Memory B cell (primary cell): ENCODE results near the gene NTM.

Experiments used
- ATAC-seq: fragments of 150-1000 bp; cut with Tn5 transposase; 2 replicates; pipeline ENCODE4 v1.10.0; 2021; ENCODE audit warnings: low read depth, mild to moderate bottlenecking, moderate library complexity
- DNase-seq, 2 donors: peaks; one replicate each; pipeline ENCODE4 v3.0.0; 2022; ENCODE audit warnings: low spot score in 2 of 2
- H3K27ac Mint-ChIP-seq: one replicate; pipeline ENCODE4 v1.8.0; 2022; ENCODE audit warnings: mild to moderate bottlenecking, moderate library complexity, mixed read lengths
- H3K27me3 Mint-ChIP-seq: one replicate; pipeline ENCODE4 v1.8.0; 2022; ENCODE audit warnings: mixed read lengths
- H3K36me3 Mint-ChIP-seq: one replicate; pipeline ENCODE4 v1.8.0; 2022; ENCODE audit warnings: mild to moderate bottlenecking, mixed read lengths
- H3K4me1 Mint-ChIP-seq: one replicate; pipeline ENCODE4 v1.8.0; 2022; ENCODE audit warnings: mixed read lengths
- H3K4me3 Mint-ChIP-seq: one replicate; pipeline ENCODE4 v1.8.0; 2022; ENCODE audit warnings: mild to moderate bottlenecking, moderate library complexity, mixed read lengths
- H3K9me3 Mint-ChIP-seq: one replicate; pipeline ENCODE4 v1.8.0; 2022; ENCODE audit warnings: mixed read lengths

The NTM gene

GRCh38 chr11:131449036-131450019, 78.9 kb downstream of the NTM start:
- no peaks in the 10 kb centered on the region for H3K36me3 Mint-ChIP-seq
- peaks cover 3% of the 10 kb centered on the region for H3K9me3 Mint-ChIP-seq
- DNase-seq (no peak), ATAC-seq (no peak)
- H3K4me1 Mint-ChIP-seq, result no peaks in the 10 kb centered on the region
- H3K27ac Mint-ChIP-seq, result no peak overlapping the region
- H3K4me3 Mint-ChIP-seq, result no peak overlapping the region
- no peaks in the 10 kb centered on the region for H3K27me3 Mint-ChIP-seq

- H3K36me3 Mint-ChIP-seq, result no peaks in the 10 kb centered on the region
- peaks cover 1% of the 10 kb centered on the region for H3K9me3 Mint-ChIP-seq
- H3K4me3 Mint-ChIP-seq, result no peak overlapping the region
- H3K4me1 Mint-ChIP-seq, result no peaks in the 10 kb centered on the region
- no peak for ATAC-seq
- no peak for DNase-seq
- peaks cover 3% of the 10 kb centered on the region for H3K27me3 Mint-ChIP-seq
- H3K27ac Mint-ChIP-seq, result no peak overlapping the region
Measured at GRCh38 chr11:131454490-131454889, 84.1 kb downstream of the NTM start.

GRCh38 chr11:131454989-131455388, 84.6 kb downstream of the NTM start:
- H3K4me1 Mint-ChIP-seq, result no peaks in the 10 kb centered on the region
- H3K27ac Mint-ChIP-seq, result no peak overlapping the region
- ATAC-seq, result no peak
- H3K27me3 Mint-ChIP-seq, result peaks cover 3% of the 10 kb centered on the region
- peaks cover 1% of the 10 kb centered on the region for H3K9me3 Mint-ChIP-seq
- H3K36me3 Mint-ChIP-seq, result no peaks in the 10 kb centered on the region
- no peak overlapping the region for H3K4me3 Mint-ChIP-seq
- DNase-seq, result no peak

- peaks cover 3% of the 10 kb centered on the region for H3K27me3 Mint-ChIP-seq
- no peaks in the 10 kb centered on the region for H3K36me3 Mint-ChIP-seq
- H3K9me3 Mint-ChIP-seq, result peaks cover 1% of the 10 kb centered on the region
- DNase-seq, result no peak
- no peak for ATAC-seq
- H3K4me1 Mint-ChIP-seq, result no peaks in the 10 kb centered on the region
- no peak overlapping the region for H3K4me3 Mint-ChIP-seq
- H3K27ac Mint-ChIP-seq, result no peak overlapping the region
Measured at GRCh38 chr11:131455843-131456704, 85.7 kb downstream of the NTM start.

GRCh38 chr11:131457163-131457562, 86.7 kb downstream of the NTM start:
- Mint-ChIP-seq H3K36me3 (no peaks in the 10 kb centered on the region), H3K4me1 (no peaks in the 10 kb centered on the region), H3K27me3 (peaks cover 3% of the 10 kb centered on the region), H3K4me3 (no peak overlapping the region), H3K27ac (no peak overlapping the region), H3K9me3 (peaks cover 4% of the 10 kb centered on the region)
- DNase-seq, result no peak
- ATAC-seq, result no peak

GRCh38 chr11:131458421-131458820, 88.0 kb downstream of the NTM start:
- peaks cover 4% of the 10 kb centered on the region for H3K9me3 Mint-ChIP-seq
- no peak overlapping the region for H3K27ac Mint-ChIP-seq
- no peak overlapping the region for H3K4me3 Mint-ChIP-seq
- no peaks in the 10 kb centered on the region for H3K36me3 Mint-ChIP-seq
- peaks cover 3% of the 10 kb centered on the region for H3K27me3 Mint-ChIP-seq
- no peaks in the 10 kb centered on the region for H3K4me1 Mint-ChIP-seq
- ATAC-seq (no peak), DNase-seq (no peak)

GRCh38 chr11:131460931-131461330, 90.5 kb downstream of the NTM start:
- ATAC-seq (no peak), DNase-seq (no peak)
- peaks cover 4% of the 10 kb centered on the region for H3K9me3 Mint-ChIP-seq
- H3K27ac Mint-ChIP-seq, result no peak overlapping the region
- no peaks in the 10 kb centered on the region for H3K36me3 Mint-ChIP-seq
- H3K4me3 Mint-ChIP-seq, result no peak overlapping the region
- H3K4me1 Mint-ChIP-seq, result no peaks in the 10 kb centered on the region
- peaks cover 6% of the 10 kb centered on the region for H3K27me3 Mint-ChIP-seq

- DNase-seq, result no peak
- Mint-ChIP-seq H3K9me3 (peaks cover 4% of the 10 kb centered on the region), H3K36me3 (no peaks in the 10 kb centered on the region), H3K4me3 (no peak overlapping the region), H3K4me1 (no peaks in the 10 kb centered on the region), H3K27me3 (peaks cover 3% of the 10 kb centered on the region), H3K27ac (no peak overlapping the region)
- no peak for ATAC-seq
Measured at GRCh38 chr11:131462622-131463021, 92.2 kb downstream of the NTM start.

GRCh38 chr11:131463162-131463561, 92.7 kb downstream of the NTM start:
- no peak for ATAC-seq
- H3K4me3 Mint-ChIP-seq, result no peak overlapping the region
- no peaks in the 10 kb centered on the region for H3K4me1 Mint-ChIP-seq

GRCh38 chr11:131463649-131464425, 93.4 kb downstream of the NTM start:
- Mint-ChIP-seq H3K4me3 (no peak overlapping the region), H3K36me3 (no peaks in the 10 kb centered on the region), H3K9me3 (peaks cover 2% of the 10 kb centered on the region), H3K4me1 (no peaks in the 10 kb centered on the region), H3K27me3 (peaks cover 3% of the 10 kb centered on the region), H3K27ac (no peak overlapping the region)
- DNase-seq (no peak), ATAC-seq (no peak)

More at GRCh38 chr11:131463162-131463561, 92.7 kb downstream of the NTM start:
- Mint-ChIP-seq H3K36me3 (no peaks in the 10 kb centered on the region), H3K27me3 (peaks cover 3% of the 10 kb centered on the region), H3K9me3 (peaks cover 2% of the 10 kb centered on the region), H3K27ac (no peak overlapping the region)
- no peak for DNase-seq

GRCh38 chr11:131464461-131464860, 94.0 kb downstream of the NTM start:
- Mint-ChIP-seq H3K9me3 (peaks cover 2% of the 10 kb centered on the region), H3K36me3 (no peaks in the 10 kb centered on the region), H3K4me1 (no peaks in the 10 kb centered on the region), H3K27ac (no peak overlapping the region), H3K4me3 (no peak overlapping the region), H3K27me3 (peaks cover 3% of the 10 kb centered on the region)
- ATAC-seq (no peak), DNase-seq (no peak)

- Mint-ChIP-seq H3K36me3 (no peaks in the 10 kb centered on the region), H3K4me1 (no peaks in the 10 kb centered on the region), H3K9me3 (peaks cover 2% of the 10 kb centered on the region), H3K27ac (no peak overlapping the region), H3K27me3 (peaks cover 3% of the 10 kb centered on the region), H3K4me3 (no peak overlapping the region)
- ATAC-seq (no peak), DNase-seq (no peak)
Measured at GRCh38 chr11:131465039-131465438, 94.6 kb downstream of the NTM start.

GRCh38 chr11:131465746-131466145, 95.3 kb downstream of the NTM start:
- Mint-ChIP-seq H3K4me1 (no peaks in the 10 kb centered on the region), H3K27ac (no peak overlapping the region), H3K27me3 (peaks cover 3% of the 10 kb centered on the region), H3K4me3 (no peak overlapping the region), H3K9me3 (peaks cover 2% of the 10 kb centered on the region), H3K36me3 (no peaks in the 10 kb centered on the region)
- ATAC-seq (no peak), DNase-seq (no peak)
